K562 (cell line): Measurements from ENCODE around the gene ZNF584. TPM values are rescaled to one million over a fixed set of nuclear protein-coding genes. Genes with fewer than 3 reads are reported as not detected.

Experiments
- ARID4B ChIP-seq: sonication (generic); formaldehyde crosslinking; IDR thresholded peaks from 2 replicates; pipeline ENCODE4 v1.8.0; 2022; ENCODE audit warnings: mild to moderate bottlenecking, missing genetic modification reagents
- CCAR2 ChIP-seq: fragments of 200-400 bp; formaldehyde crosslinking; IDR thresholded peaks from 2 replicates; pipeline ENCODE4 v1.6.1; 2017; ENCODE audit warnings: mild to moderate bottlenecking, low read depth, low read length
- CHD4 ChIP-seq: fragments of 200-600 bp; sonication (generic); IDR thresholded peaks from 3 replicates; pipeline ENCODE4 v1.6.1; 2012; ENCODE audit warnings: low read depth, mild to moderate bottlenecking, mixed read lengths, low read length, inconsistent platforms; ENCODE audit not compliant: insufficient read depth, insufficient replicate concordance, poor library complexity, severe bottlenecking
- CTBP1 ChIP-seq: fragments of 450-650 bp; IDR thresholded peaks from 2 replicates; pipeline ENCODE4 v1.6.1; 2016; ENCODE audit warnings: borderline replicate concordance
- ERF ChIP-seq: fragments of 450-650 bp; formaldehyde crosslinking; IDR thresholded peaks from 2 replicates; pipeline ENCODE4 v1.4.0; 2020; ENCODE audit warnings: mild to moderate bottlenecking, mixed read lengths
- FOXM1 ChIP-seq, 2 experiments: fragments of 450-650 bp in 1 of 2; sonication (generic) in 1 of 2; formaldehyde crosslinking in 1 of 2; IDR thresholded peaks; 2 replicates each; pipeline versions ENCODE4 v1.6.1 to v1.9.0; 2017 to 2022; ENCODE audit warnings: low read depth in 2 of 2, mild to moderate bottlenecking in 2 of 2, missing genetic modification reagents in 1 of 2, moderate library complexity in 1 of 2
- GTF3C2 ChIP-seq: IDR thresholded peaks from 3 replicates; pipeline ENCODE4 v1.6.1; 2011; ENCODE audit warnings: borderline replicate concordance, mild to moderate bottlenecking, moderate library complexity; ENCODE audit not compliant: insufficient read length; ENCODE audit errors: extremely low read depth
- HLTF ChIP-seq: fragments of 450-650 bp; IDR thresholded peaks from 2 replicates; pipeline ENCODE4 v1.6.1; 2016
- NCOR1 ChIP-seq: fragments of 450-650 bp; IDR thresholded peaks from 2 replicates; pipeline ENCODE4 v1.6.1; 2016; ENCODE audit warnings: mild to moderate bottlenecking, moderate library complexity
- NFXL1 ChIP-seq: fragments of 450-650 bp; formaldehyde crosslinking; IDR thresholded peaks from 2 replicates; pipeline ENCODE4 v1.4.0; 2021; ENCODE audit warnings: mild to moderate bottlenecking
- PBX2 ChIP-seq, 2 experiments: IDR thresholded peaks in 1 of 2; conservative IDR thresholded peaks in 1 of 2; 2 replicates each; pipeline ENCODE4 v1.6.1; 2016; ENCODE audit warnings: low read depth in 2 of 2, mild to moderate bottlenecking in 1 of 2, missing compliant biosample characterization in 1 of 2, missing genetic modification characterization in 1 of 2, moderate library complexity in 1 of 2
- PTTG1 ChIP-seq: fragments of 450-650 bp; IDR thresholded peaks from 2 replicates; pipeline ENCODE4 v1.6.1; 2016; ENCODE audit warnings: low read depth, mild to moderate bottlenecking, missing genetic modification characterization, missing compliant biosample characterization
- RUNX1 ChIP-seq: sonication (generic); IDR thresholded peaks from 2 replicates; pipeline ENCODE4 v1.6.1; 2016; ENCODE audit warnings: antibody characterized with exemption, low read depth
- SAFB ChIP-seq: fragments of 200-400 bp; formaldehyde crosslinking; IDR thresholded peaks from 2 replicates; pipeline ENCODE4 v1.6.1; 2017; ENCODE audit warnings: low read depth, low read length, borderline replicate concordance
- STAT5B ChIP-seq: fragments of 250-450 bp; sonication (Bioruptor Pico); IDR thresholded peaks from 2 replicates; pipeline ENCODE4 v1.8.0; 2021; ENCODE audit warnings: mild to moderate bottlenecking, inconsistent platforms
- ZC3H4 ChIP-seq: sonication (generic); formaldehyde crosslinking; IDR thresholded peaks from 2 replicates; pipeline ENCODE4 v1.9.0; 2021; ENCODE audit warnings: missing genetic modification reagents, borderline replicate concordance
- ZSCAN32 ChIP-seq: fragments of 450-650 bp; formaldehyde crosslinking; IDR thresholded peaks from 2 replicates; pipeline ENCODE4 v1.4.0; 2020; ENCODE audit warnings: mild to moderate bottlenecking, moderate library complexity
- polyA plus RNA-seq, 8 experiments: library from polyadenylated mRNA; depleted of rRNA in 4 of 8; stranded (reverse) in 5 of 8; unstranded in 3 of 8; fragments of >200 nt; fragmentation: Nextera tagmentation in 2 of 8; fragmentation: Illumina TruSeq in 1 of 8; extraction: Ambion mirVana in 2 of 8; extraction: Trizol in 1 of 8; gene quantifications; 2 replicates each; pipeline versions ENCODE4 v1.2.1 to v1.2.3, GENCODE V29; 2011 to 2014; ENCODE audit warnings: inconsistent platforms in 1 of 8, missing spikeins in 1 of 8
- total RNA-seq, 7 experiments: library from RNA; depleted of rRNA in 6 of 7; stranded (reverse); fragments of >200 nt in 6 of 7; fragmentation: Illumina TruSeq in 2 of 7; extraction: Trizol in 2 of 7; gene quantifications; 2 replicates each; pipeline versions ENCODE4 v1.2.1 to v1.2.3, GENCODE V29; 2011 to 2021; ENCODE audit warnings: low replicate concordance in 1 of 7

The ZNF584 gene
- total and polyA plus RNA-seq, 9 of the 15 experiments (the other 6 are each of a cell fraction or from before 2014, with no cell fraction given) = 5.8 to 43.4 (median 24.6) TPM

GRCh38 chr19:58362272-58362994 is 46.0 kb upstream of the ZNF584 start, which contains the start of gene ZNF497 (continued):
- TF ChIP-seq ZSCAN32 (CRISPR knock-in tag) (no peak), STAT5B (CRISPR knock-in tag) (no peak), ZC3H4 (CRISPR knock-in tag) (no peak), CTBP1 (peak; percentile 76), PTTG1 (tag) (no peak), RUNX1 (no peak), ARID4B (CRISPR knock-in tag) (peak; percentile 100), CHD4 (no peak), PBX2 (CRISPR knock-in tag; IDR thresholded peaks at IDR 0.05; ENCODE audit: low read depth) (peak; percentile 35; the same call in 1 of the 2 replicates), PBX2 (tag; conservative IDR thresholded peaks at IDR 0.05; ENCODE audit: low read depth) (no peak), ERF (CRISPR knock-in tag) (0 out of 2 replicates have a peak, but pooled peaks have one; percentile 6), HLTF (peak; percentile 88), GTF3C2 (no peak), SAFB (peak; percentile 83), CCAR2 (no peak), FOXM1 (IDR thresholded peaks at IDR 0.05; ENCODE audit: low read depth) (no peak), FOXM1 (CRISPR knock-in tag; IDR thresholded peaks at IDR 0.05; ENCODE audit: low read depth) (0 out of 2 replicates have a peak, but pooled peaks have one; percentile 21), NCOR1 (no peak), NFXL1 (CRISPR knock-in tag) (no peak)
